Measurements from ENCODE around the gene PLSCR2. TPM values are rescaled to one million over a fixed set of nuclear protein-coding genes. Genes with fewer than 3 reads are reported as not detected.

Gene PLSCR2
- total RNA-seq = 0.54 TPM in 1 of 2 replicates, not detected in the other

GRCh38 chr3:146469150-146470017, at the start of gene PLSCR2:
Gene PLSCR2, minus strand, starts transcription at chr3:146469561. Its CDS starts 9,657 bp downstream, at chr3:146459904.

Other genes starting within 250 kb of the PLSCR2 start
- 38.6 and 50.2 TPM in 2 replicates for gene PLSCR4, start 218.5 kb downstream of the PLSCR2 start, total RNA-seq
- gene PLSCR1, start 75.0 kb upstream of the PLSCR2 start, total RNA-seq = 53.1 and 53.7 TPM in 2 replicates
- gene PLSCR5, start 135.8 kb upstream of the PLSCR2 start, total RNA-seq = not detected in 2 replicates

Measured in articular chondrocyte of knee joint (primary cell).